ENCODE data around the gene IMPDH1.
A peak's percentile ranks its signal among the peaks of the same experiment; 100 is the strongest.

The IMPDH1 gene

GRCh38 chr7:128365432-128365831 is 44.4 kb downstream of the IMPDH1 start:
- peaks cover under 1% of the 10 kb centered on the region; the same call in 1 of the 2 replicates for H3K4me1 ChIP-seq (ENCODE audit: insufficient read depth, low read length)
- WGBS: 90% methylated on average over 1 of the region's 2 CpGs
- no peaks in the 10 kb centered on the region for H3K9me3 ChIP-seq (ENCODE audit: insufficient read depth, low read depth, low read length)
- H3K27ac ChIP-seq (ENCODE audit: low read depth, low read length): no peak overlapping the region
- H3K4me3 ChIP-seq (ENCODE audit: low read length): no peak overlapping the region
- H3K27me3 ChIP-seq (ENCODE audit: insufficient read depth, low read length): peaks cover 74% of the 10 kb centered on the region
- H3K36me3 ChIP-seq (ENCODE audit: insufficient read depth, low read length): no peaks in the 10 kb centered on the region
- no peak overlapping the region for H3K9ac ChIP-seq (ENCODE audit: low read depth, low read length)

GRCh38 chr7:128364166-128364870 is 45.5 kb downstream of the IMPDH1 start:
- H3K9me3 ChIP-seq (ENCODE audit: insufficient read depth, low read depth, low read length): no peaks in the 10 kb centered on the region
- H3K27me3 ChIP-seq (ENCODE audit: insufficient read depth, low read length): peaks cover 85% of the 10 kb centered on the region
- H3K9ac ChIP-seq (ENCODE audit: low read depth, low read length): no peak overlapping the region
- no peak overlapping the region for H3K4me3 ChIP-seq (ENCODE audit: low read length)
- no peak overlapping the region for H3K27ac ChIP-seq (ENCODE audit: low read depth, low read length)
- WGBS: 76% methylated on average over 4 of the region's 4 CpGs
- no peaks in the 10 kb centered on the region for H3K36me3 ChIP-seq (ENCODE audit: insufficient read depth, low read length)
- H3K4me1 ChIP-seq (ENCODE audit: insufficient read depth, low read length): peaks cover 7% of the 10 kb centered on the region

DNA sequence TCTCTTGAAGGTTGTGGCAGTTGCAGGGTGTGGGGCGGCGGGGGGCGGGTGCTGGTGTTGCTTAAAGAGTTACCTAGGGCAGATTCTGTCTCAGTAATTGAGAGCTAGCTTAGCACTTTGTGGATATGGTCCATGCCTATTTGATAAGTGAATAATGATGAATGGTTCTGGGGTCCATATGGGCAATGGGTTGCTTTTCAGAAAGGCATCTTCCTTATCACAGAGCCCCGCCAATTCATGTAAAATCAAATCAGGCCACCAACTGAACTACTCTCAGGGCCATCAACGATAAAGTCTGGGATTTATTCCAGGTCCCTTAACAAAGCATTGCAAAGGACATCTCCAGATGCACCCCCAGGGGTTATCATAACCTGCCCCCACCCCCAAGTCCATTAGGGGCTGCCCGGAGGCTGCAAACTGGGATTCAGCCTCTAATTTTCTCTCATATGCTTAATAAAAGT is 46.5 kb downstream of the IMPDH1 start:
- H3K4me1 ChIP-seq (ENCODE audit: insufficient read depth, low read length): peaks cover 7% of the 10 kb centered on the region
- no peak overlapping the region for H3K27ac ChIP-seq (ENCODE audit: low read depth, low read length)
- H3K36me3 ChIP-seq (ENCODE audit: insufficient read depth, low read length): no peaks in the 10 kb centered on the region
- H3K9ac ChIP-seq (ENCODE audit: low read depth, low read length): no peak overlapping the region
- no peaks in the 10 kb centered on the region for H3K9me3 ChIP-seq (ENCODE audit: insufficient read depth, low read depth, low read length)
- no peak overlapping the region for H3K4me3 ChIP-seq (ENCODE audit: low read length)
- WGBS: 86% methylated on average over 6 of the region's 6 CpGs
- H3K27me3 ChIP-seq (ENCODE audit: insufficient read depth, low read length): peaks cover 96% of the 10 kb centered on the region

GRCh38 chr7:128362670-128363069 is 47.1 kb downstream of the IMPDH1 start:
- Histone ChIP-seq H3K9me3 (ENCODE audit: insufficient read depth, low read depth, low read length) (no peaks in the 10 kb centered on the region), H3K4me3 (ENCODE audit: low read length) (no peak overlapping the region), H3K9ac (ENCODE audit: low read depth, low read length) (no peak overlapping the region), H3K27ac (ENCODE audit: low read depth, low read length) (no peak overlapping the region), H3K36me3 (ENCODE audit: insufficient read depth, low read length) (no peaks in the 10 kb centered on the region), H3K4me1 (ENCODE audit: insufficient read depth, low read length) (peaks cover 7% of the 10 kb centered on the region), H3K27me3 (ENCODE audit: insufficient read depth, low read length) (peaks cover 100% of the 10 kb centered on the region)
- 77% methylated on average over 4 of the region's 4 CpGs for WGBS

DNA sequence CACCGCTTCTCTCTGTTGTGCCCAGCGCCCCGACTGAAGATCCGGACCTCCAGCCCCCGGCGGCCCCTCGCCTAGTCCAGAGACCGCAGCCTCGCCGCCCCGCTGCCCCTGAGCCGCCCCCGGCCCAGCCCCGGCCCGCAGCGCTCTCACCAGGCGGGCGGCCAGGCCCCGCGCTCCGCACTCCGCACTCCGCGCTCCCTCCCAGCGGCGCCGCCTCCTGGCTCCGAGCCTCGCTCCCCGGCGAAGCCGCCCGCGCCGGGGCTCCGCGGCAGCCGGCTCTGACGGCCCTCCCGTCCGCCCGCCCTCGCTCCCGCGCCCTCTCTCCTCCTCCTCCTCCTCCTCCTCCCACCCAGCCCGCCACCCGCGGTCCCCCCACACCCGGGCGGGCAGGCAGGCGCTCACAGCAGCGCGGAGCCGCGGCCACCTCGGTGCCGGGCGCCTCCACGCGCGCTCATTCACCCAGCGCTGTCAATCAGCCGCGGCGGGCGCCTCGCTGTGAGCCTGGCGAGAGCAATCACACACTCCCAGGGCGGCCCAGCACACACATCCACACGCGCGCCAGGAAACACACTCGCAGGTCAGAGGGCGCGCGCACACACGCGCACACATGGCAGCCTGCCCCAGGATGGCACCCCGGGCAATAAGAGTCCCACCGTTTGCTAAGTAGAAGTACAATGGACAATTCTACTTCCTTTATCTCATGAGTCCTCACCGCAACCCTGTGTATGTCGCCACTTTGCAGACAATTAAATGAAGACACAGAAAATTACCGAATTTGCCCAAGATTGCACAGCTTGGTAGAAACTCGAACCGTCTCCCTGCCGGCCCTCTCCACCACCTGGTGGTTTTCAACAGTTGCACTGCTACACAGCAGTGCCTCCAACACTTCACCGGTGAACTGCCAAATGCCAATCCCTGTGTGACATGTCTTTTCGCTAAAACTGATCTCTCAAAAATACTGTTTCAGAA is 48.1 kb downstream of the IMPDH1 start, which contains the start of gene PRRT4:
Gene PRRT4 (minus strand): TSS at position 280 of the 969 bp plus-strand sequence.
- 2% methylated on average over 88 of the region's 88 CpGs for WGBS
- Histone ChIP-seq H3K27me3 (ENCODE audit: insufficient read depth, low read length) (peaks cover 95% of the 10 kb centered on the region), H3K36me3 (ENCODE audit: insufficient read depth, low read length) (no peaks in the 10 kb centered on the region), H3K9me3 (ENCODE audit: insufficient read depth, low read depth, low read length) (no peaks in the 10 kb centered on the region), H3K4me3 (ENCODE audit: low read length) (peak within 1 kb of the TSS; percentile 62), H3K27ac (ENCODE audit: low read depth, low read length) (no peak within 1 kb of the TSS), H3K9ac (ENCODE audit: low read depth, low read length) (no peak within 1 kb of the TSS), H3K4me1 (ENCODE audit: insufficient read depth, low read length) (peaks cover 7% of the 10 kb centered on the region)

- Histone ChIP-seq H3K36me3 (ENCODE audit: insufficient read depth, low read length) (no peaks in the 10 kb centered on the region), H3K4me1 (ENCODE audit: insufficient read depth, low read length) (peaks cover 7% of the 10 kb centered on the region), H3K27me3 (ENCODE audit: insufficient read depth, low read length) (peaks cover 88% of the 10 kb centered on the region), H3K9me3 (ENCODE audit: insufficient read depth, low read depth, low read length) (no peaks in the 10 kb centered on the region), H3K27ac (ENCODE audit: low read depth, low read length) (no peak overlapping the region), H3K4me3 (ENCODE audit: low read length) (peak overlapping the region; percentile 62), H3K9ac (ENCODE audit: low read depth, low read length) (no peak overlapping the region)
- 16% methylated on average over 9 of the region's 9 CpGs for WGBS
These were observed 49.5 kb downstream of the IMPDH1 start for GRCh38 chr7:128360359-128360678.

GRCh38 chr7:128359939-128360338 is 49.8 kb downstream of the IMPDH1 start:
- Histone ChIP-seq H3K4me1 (ENCODE audit: insufficient read depth, low read length) (peaks cover 7% of the 10 kb centered on the region), H3K4me3 (ENCODE audit: low read length) (peak overlapping the region; percentile 62; the same call in 1 of the 2 replicates), H3K9ac (ENCODE audit: low read depth, low read length) (no peak overlapping the region), H3K36me3 (ENCODE audit: insufficient read depth, low read length) (no peaks in the 10 kb centered on the region), H3K27ac (ENCODE audit: low read depth, low read length) (no peak overlapping the region), H3K27me3 (ENCODE audit: insufficient read depth, low read length) (peaks cover 86% of the 10 kb centered on the region), H3K9me3 (ENCODE audit: insufficient read depth, low read depth, low read length) (no peaks in the 10 kb centered on the region)
- WGBS: 79% methylated on average over 3 of the region's 4 CpGs

- Histone ChIP-seq H3K4me1 (ENCODE audit: insufficient read depth, low read length) (peaks cover 7% of the 10 kb centered on the region), H3K27me3 (ENCODE audit: insufficient read depth, low read length) (peaks cover 86% of the 10 kb centered on the region)
- WGBS: 94% methylated on average over 12 of the region's 12 CpGs
These were observed 50.4 kb downstream of the IMPDH1 start for GRCh38 chr7:128359336-128359735.

GRCh38 chr7:128358233-128358632 is 51.5 kb downstream of the IMPDH1 start:
- H3K9ac ChIP-seq (ENCODE audit: low read depth, low read length): no peak overlapping the region
- no peak overlapping the region for H3K27ac ChIP-seq (ENCODE audit: low read depth, low read length)
- H3K4me1 ChIP-seq (ENCODE audit: insufficient read depth, low read length): peaks cover 7% of the 10 kb centered on the region
- H3K36me3 ChIP-seq (ENCODE audit: insufficient read depth, low read length): no peaks in the 10 kb centered on the region
- H3K27me3 ChIP-seq (ENCODE audit: insufficient read depth, low read length): peaks cover 84% of the 10 kb centered on the region
- H3K4me3 ChIP-seq (ENCODE audit: low read length): no peak overlapping the region
- WGBS: 83% methylated on average over 1 of the region's 1 CpG
- no peaks in the 10 kb centered on the region for H3K9me3 ChIP-seq (ENCODE audit: insufficient read depth, low read depth, low read length)

More at GRCh38 chr7:128359336-128359735, 50.4 kb downstream of the IMPDH1 start:
- Histone ChIP-seq H3K9me3 (ENCODE audit: insufficient read depth, low read depth, low read length) (no peaks in the 10 kb centered on the region), H3K27ac (ENCODE audit: low read depth, low read length) (no peak overlapping the region), H3K4me3 (ENCODE audit: low read length) (no peak overlapping the region), H3K36me3 (ENCODE audit: insufficient read depth, low read length) (no peaks in the 10 kb centered on the region), H3K9ac (ENCODE audit: low read depth, low read length) (no peak overlapping the region)

DNA sequence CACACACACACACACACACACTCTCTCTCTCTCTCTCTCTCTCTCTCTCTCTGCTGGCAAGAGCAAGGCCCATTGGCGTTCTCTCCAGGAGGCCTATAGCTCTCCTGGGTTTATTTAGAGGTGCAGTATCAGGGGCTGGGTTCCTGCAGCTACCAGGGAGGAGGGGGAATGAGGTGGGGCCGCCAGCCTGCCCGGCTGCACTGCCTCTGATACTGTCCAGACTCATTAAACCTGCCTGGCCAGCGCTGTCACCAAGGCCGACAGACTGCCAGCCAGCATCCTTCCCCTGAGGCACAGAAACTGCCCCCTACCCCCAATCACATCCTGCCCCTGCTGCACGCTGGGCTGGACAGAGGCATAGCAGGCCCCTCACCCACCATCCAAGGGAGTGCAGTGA is 52.6 kb downstream of the IMPDH1 start:
- H3K27ac ChIP-seq (ENCODE audit: low read depth, low read length): no peak overlapping the region
- no peaks in the 10 kb centered on the region for H3K9me3 ChIP-seq (ENCODE audit: insufficient read depth, low read depth, low read length)
- H3K9ac ChIP-seq (ENCODE audit: low read depth, low read length): no peak overlapping the region
- peaks cover 7% of the 10 kb centered on the region for H3K4me1 ChIP-seq (ENCODE audit: insufficient read depth, low read length)
- peaks cover 84% of the 10 kb centered on the region for H3K27me3 ChIP-seq (ENCODE audit: insufficient read depth, low read length)
- no peaks in the 10 kb centered on the region for H3K36me3 ChIP-seq (ENCODE audit: insufficient read depth, low read length)
- 71% methylated on average over 6 of the region's 6 CpGs for WGBS
- no peak overlapping the region for H3K4me3 ChIP-seq (ENCODE audit: low read length)

- Histone ChIP-seq H3K4me1 (ENCODE audit: insufficient read depth, low read length) (peaks cover 7% of the 10 kb centered on the region), H3K27me3 (ENCODE audit: insufficient read depth, low read length) (peaks cover 84% of the 10 kb centered on the region), H3K9me3 (ENCODE audit: insufficient read depth, low read depth, low read length) (no peaks in the 10 kb centered on the region), H3K9ac (ENCODE audit: low read depth, low read length) (no peak overlapping the region), H3K36me3 (ENCODE audit: insufficient read depth, low read length) (no peaks in the 10 kb centered on the region), H3K4me3 (ENCODE audit: low read length) (no peak overlapping the region), H3K27ac (ENCODE audit: low read depth, low read length) (no peak overlapping the region)
- WGBS: 83% methylated on average over 2 of the region's 2 CpGs
These were observed 53.1 kb downstream of the IMPDH1 start for GRCh38 chr7:128356546-128357216.
